HCT116 (cell line): ENCODE measurements around the gene CTNND1. TPM values are rescaled to one million over a fixed set of nuclear protein-coding genes. Genes with fewer than 3 reads are reported as not detected.

Source experiments
- ATAC-seq: fragments of 200-7000 bp; cut with Tn5 transposase; 2 replicates; pipeline ENCODE4 v1.9.1; 2020; ENCODE audit warnings: mild to moderate bottlenecking, moderate library complexity
- BruUV-seq: library from RNA; stranded (reverse); fragments of 400-500 nt; replicated peaks from 2 replicates; lab custom pipeline; 2021; lab: Mats Ljungman, UMichigan
- CTCF ChIA-PET: fragments of 300-600 bp; sonication (Branson Sonifier 250); formaldehyde crosslinking; loops from one replicate; lab custom pipeline; 2021; ENCODE audit warnings: antibody characterized with exemption; lab: Charles Lee
- POLR2A ChIA-PET: fragments of 300-600, 350-600 bp; sonication (Branson Sonifier 250); formaldehyde crosslinking; loops from one replicate; lab custom pipeline; 2021; ENCODE audit warnings: antibody characterized with exemption; lab: Charles Lee
- RAD21 ChIA-PET, 2 experiments: fragments of 300-600 bp; sonication (Branson Sonifier 250); formaldehyde crosslinking; loops; one replicate each; lab custom pipeline; 2023; ENCODE audit warnings: low total read pairs in 2 of 2; ENCODE audit not compliant: uncharacterized antibody in 2 of 2, unreplicated experiment in 2 of 2, low non-redundant PET in 1 of 2; lab: Charles Lee
- DNase-seq: peaks from one replicate; pipeline ENCODE4 v3.0.0-alpha.2; 2010; ENCODE audit warnings: low read depth, low spot score
- H2AFZ ChIP-seq: fragments of 200-600 bp; shearing (Covaris generic), sonication (generic); 2 replicates; pipeline ENCODE4 v1.6.1; 2017; ENCODE audit warnings: low read depth, mixed run types, mixed read lengths, antibody characterized with exemption, low read length; ENCODE audit not compliant: poor library complexity, severe bottlenecking
- H3K27ac ChIP-seq: 2 replicates; pipeline ENCODE4 v1.5.1; 2012; ENCODE audit warnings: low read depth, low read length
- H3K27me3 ChIP-seq: fragments of 200-600 bp; sonication (generic); 2 replicates; pipeline ENCODE4 v1.6.1; 2016; ENCODE audit warnings: mixed run types, low read length, mixed read lengths; ENCODE audit not compliant: insufficient read depth
- H3K36me3 ChIP-seq, 2 experiments: fragments of 200-500 bp in 1 of 2; fragments of 200-600 bp in 1 of 2; sonication (Bioruptor generic) in 1 of 2; sonication (generic) in 1 of 2; 2 replicates each; pipeline versions ENCODE4 v1.5.1 to v1.6.1; 2014 to 2016; ENCODE audit warnings: low read length in 2 of 2, inconsistent platforms in 1 of 2, mixed read lengths in 1 of 2, mixed run types in 1 of 2; ENCODE audit not compliant: insufficient read depth in 2 of 2, control insufficient read depth in 1 of 2
- H3K4me1 ChIP-seq, 2 experiments: fragments of 200-600 bp in 1 of 2; sonication (generic) in 1 of 2; 2 replicates each; pipeline versions ENCODE4 v1.5.1 to v1.6.1; 2012 to 2017; ENCODE audit warnings: low read length in 2 of 2, inconsistent platforms in 1 of 2, mild to moderate bottlenecking in 1 of 2, mixed read lengths in 1 of 2, mixed run types in 1 of 2, moderate library complexity in 1 of 2; ENCODE audit not compliant: insufficient read depth in 2 of 2, control insufficient read depth in 1 of 2
- H3K4me2 ChIP-seq: fragments of 200-600 bp; sonication (generic); 2 replicates; pipeline ENCODE4 v1.6.1; 2017; ENCODE audit warnings: mixed run types, low read length, mixed read lengths
- H3K4me3 ChIP-seq, 2 experiments: fragments of 200-600 bp in 1 of 2; sonication (generic) in 1 of 2; replicated peaks in 1 of 2; 2 replicates each; pipeline ENCODE4 v1.5.1; 2011 to 2016; ENCODE audit warnings: low read length in 2 of 2, control low read depth in 1 of 2, low read depth in 1 of 2, mild to moderate bottlenecking in 1 of 2, mixed read lengths in 1 of 2, mixed run types in 1 of 2
- H3K79me2 ChIP-seq: fragments of 200-600 bp; sonication (generic); 2 replicates; pipeline ENCODE4 v1.6.1; 2017; ENCODE audit warnings: mild to moderate bottlenecking, mixed run types, low read length, moderate library complexity, mixed read lengths; ENCODE audit not compliant: insufficient read depth
- H3K9ac ChIP-seq: fragments of 200-600 bp; sonication (generic); 2 replicates; pipeline ENCODE4 v1.6.1; 2016; ENCODE audit warnings: low read length, mixed read lengths
- H3K9me2 ChIP-seq: fragments of 200-600 bp; sonication (generic), shearing (Covaris generic); 2 replicates; pipeline ENCODE4 v1.6.1; 2017; ENCODE audit warnings: mixed run types, mild to moderate bottlenecking, moderate library complexity; ENCODE audit not compliant: insufficient read depth
- H3K9me3 ChIP-seq, 2 experiments: fragments of 200-500 bp in 1 of 2; fragments of 200-600 bp in 1 of 2; sonication (Bioruptor generic) in 1 of 2; sonication (generic) in 1 of 2; 2 replicates each; pipeline ENCODE4 v1.6.1; 2014 to 2017; ENCODE audit warnings: low read length in 2 of 2, mixed read lengths in 2 of 2, inconsistent platforms in 1 of 2, low read depth in 1 of 2, mild to moderate bottlenecking in 1 of 2, mixed run types in 1 of 2, moderate library complexity in 1 of 2; ENCODE audit not compliant: control insufficient read depth in 1 of 2, insufficient read depth in 1 of 2
- H4K20me1 ChIP-seq: fragments of 200-600 bp; sonication (generic), shearing (Covaris generic); 2 replicates; pipeline ENCODE4 v1.6.1; 2017; ENCODE audit warnings: mixed run types, mild to moderate bottlenecking, moderate library complexity; ENCODE audit not compliant: insufficient read depth
- CEBPB ChIP-seq: IDR thresholded peaks from 2 replicates; pipeline ENCODE4 v1.6.1; 2012; ENCODE audit warnings: low read depth
- CTCF ChIP-seq, 3 experiments: fragments of 200-600 bp in 1 of 3; sonication (generic) in 1 of 3; IDR thresholded peaks in 2 of 3; conservative IDR thresholded peaks in 1 of 3; 2 replicates each; pipeline ENCODE4 v1.5.1; 2012 to 2017; ENCODE audit warnings: low read depth in 2 of 3, low read length in 2 of 3, antibody characterized with exemption in 1 of 3, borderline replicate concordance in 1 of 3, control low read depth in 1 of 3, mild to moderate bottlenecking in 1 of 3, mixed read lengths in 1 of 3, mixed run types in 1 of 3, moderate library complexity in 1 of 3; ENCODE audit not compliant: insufficient read depth in 1 of 3
- EGR1 ChIP-seq: IDR thresholded peaks from 2 replicates; pipeline ENCODE4 v1.6.1; 2012; ENCODE audit warnings: low read depth
- EZH2 ChIP-seq: fragments of 200-600 bp; sonication (generic); IDR thresholded peaks from 2 replicates; pipeline ENCODE4 v1.6.1; 2017; ENCODE audit warnings: antibody characterized with exemption, mixed run types
- EZH2phosphoT487 ChIP-seq: fragments of 200-600 bp; IDR thresholded peaks from 2 replicates; pipeline ENCODE4 v1.6.1; 2018; ENCODE audit warnings: antibody characterized with exemption, borderline replicate concordance
- FOSL1 ChIP-seq: IDR thresholded peaks from 2 replicates; pipeline ENCODE4 v1.6.1; 2012; ENCODE audit warnings: low read depth
- JUND ChIP-seq: IDR thresholded peaks from 2 replicates; pipeline ENCODE4 v1.6.1; 2012
- MAX ChIP-seq: IDR thresholded peaks from 2 replicates; pipeline ENCODE4 v1.6.1; 2012
- POLR2A ChIP-seq: IDR thresholded peaks from 2 replicates; pipeline ENCODE4 v1.7.0; 2011; ENCODE audit warnings: borderline replicate concordance; ENCODE audit not compliant: insufficient read depth, insufficient read length; ENCODE audit errors: extremely low read depth
- POLR2AphosphoS5 ChIP-seq: IDR thresholded peaks from 2 replicates; pipeline ENCODE4 v1.6.1; 2011; ENCODE audit warnings: mild to moderate bottlenecking, low read depth, low read length, moderate library complexity
- RAD21 ChIP-seq: IDR thresholded peaks from 2 replicates; pipeline ENCODE4 v1.6.1; 2012; ENCODE audit warnings: low read depth, mild to moderate bottlenecking
- SP1 ChIP-seq: IDR thresholded peaks from 2 replicates; pipeline ENCODE4 v1.6.1; 2012; ENCODE audit warnings: low read depth
- SRF ChIP-seq: IDR thresholded peaks from 2 replicates; pipeline ENCODE4 v1.6.1; 2012; ENCODE audit warnings: low read depth
- TCF7L2 ChIP-seq: IDR thresholded peaks from 2 replicates; pipeline ENCODE4 v1.7.0; 2011; ENCODE audit warnings: borderline replicate concordance, inconsistent platforms; ENCODE audit not compliant: insufficient read depth, insufficient read length; ENCODE audit errors: extremely low read depth
- ZNF274 ChIP-seq: fragments of 200-500 bp; sonication (Bioruptor generic); IDR thresholded peaks from 2 replicates; pipeline ENCODE4 v1.6.1; 2014; ENCODE audit warnings: mild to moderate bottlenecking, low read depth, low read length, inconsistent platforms
- intact Hi-C: fragments of 100-400 bp; cut with micrococcal nuclease; formaldehyde crosslinking; loops from 2 replicates; pipeline ENCODE4 v1.10.0; 2022
- total RNA-seq: library from RNA; stranded (reverse); gene quantifications from one replicate; pipeline ENCODE4 v1.2.1, GENCODE V29; 2021; ENCODE audit not compliant: unreplicated experiment
- TF ChIP-seq, protein P1 (sequence below): IDR thresholded peaks from 2 replicates; pipeline ENCODE4 v1.6.1; 2011; ENCODE audit warnings: mild to moderate bottlenecking, low read length, moderate library complexity; ENCODE audit not compliant: insufficient replicate concordance; ENCODE audit errors: extremely low read depth
- TF ChIP-seq, protein P2 (sequence below): IDR thresholded peaks from 2 replicates; pipeline ENCODE4 v1.6.1; 2012

CTNND1 gene
- total RNA-seq, 1 experiment from 2014 or later, result 157 TPM

- TF ChIP-seq, protein P1, sequence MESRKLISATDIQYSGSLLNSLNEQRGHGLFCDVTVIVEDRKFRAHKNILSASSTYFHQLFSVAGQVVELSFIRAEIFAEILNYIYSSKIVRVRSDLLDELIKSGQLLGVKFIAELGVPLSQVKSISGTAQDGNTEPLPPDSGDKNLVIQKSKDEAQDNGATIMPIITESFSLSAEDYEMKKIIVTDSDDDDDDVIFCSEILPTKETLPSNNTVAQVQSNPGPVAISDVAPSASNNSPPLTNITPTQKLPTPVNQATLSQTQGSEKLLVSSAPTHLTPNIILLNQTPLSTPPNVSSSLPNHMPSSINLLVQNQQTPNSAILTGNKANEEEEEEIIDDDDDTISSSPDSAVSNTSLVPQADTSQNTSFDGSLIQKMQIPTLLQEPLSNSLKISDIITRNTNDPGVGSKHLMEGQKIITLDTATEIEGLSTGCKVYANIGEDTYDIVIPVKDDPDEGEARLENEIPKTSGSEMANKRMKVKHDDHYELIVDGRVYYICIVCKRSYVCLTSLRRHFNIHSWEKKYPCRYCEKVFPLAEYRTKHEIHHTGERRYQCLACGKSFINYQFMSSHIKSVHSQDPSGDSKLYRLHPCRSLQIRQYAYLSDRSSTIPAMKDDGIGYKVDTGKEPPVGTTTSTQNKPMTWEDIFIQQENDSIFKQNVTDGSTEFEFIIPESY, result no peak
- no peak for TF ChIP-seq ZNF274
- no peak for TF ChIP-seq JUND
- TF ChIP-seq TCF7L2, result no peak
- TF ChIP-seq, protein P2, sequence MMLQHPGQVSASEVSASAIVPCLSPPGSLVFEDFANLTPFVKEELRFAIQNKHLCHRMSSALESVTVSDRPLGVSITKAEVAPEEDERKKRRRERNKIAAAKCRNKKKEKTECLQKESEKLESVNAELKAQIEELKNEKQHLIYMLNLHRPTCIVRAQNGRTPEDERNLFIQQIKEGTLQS, result no peak
- TF ChIP-seq EGR1, result no peak
- no peak for TF ChIP-seq MAX
- TF ChIP-seq, all 23 proteins: peak for 0
These were observed 3.4 kb downstream of the CTNND1 start (continued) for GRCh38 chr11:57764972-57765371.

DNA sequence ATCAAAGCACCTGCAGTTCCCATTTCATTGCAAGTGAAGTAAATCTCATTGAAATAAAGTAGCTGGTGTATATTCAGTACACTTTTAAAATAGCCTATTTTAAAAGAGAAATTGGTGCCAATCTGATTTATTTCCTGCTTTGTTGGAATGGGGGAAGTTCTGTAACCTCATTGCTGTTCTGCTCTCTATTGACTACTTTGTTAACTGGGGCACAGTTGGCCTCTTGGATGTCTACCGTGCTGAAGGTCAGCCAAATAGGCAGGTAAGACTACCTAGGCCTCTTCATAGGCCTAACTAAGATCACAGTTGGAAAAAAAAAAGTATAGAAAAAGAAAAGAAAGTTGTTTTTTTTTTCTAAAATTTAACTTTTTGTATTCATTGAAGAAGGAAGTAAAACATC, 9.2 kb downstream of the CTNND1 start:
- ChIA-PET POLR2A (interaction anchor here (1.0 to 1.3 kb wide), 2 partner anchors 8 to 28 kb away, joined by 3 to 4 read pairs; no protein-coding TSS in a partner anchor), RAD21 (no interaction called here), CTCF (interaction anchor here (1.7 kb wide), 1 partner anchor 30 kb away, joined by 3 read pairs; no protein-coding TSS in a partner anchor)
- DNase-seq, result no peak
- no peak overlapping the region for H3K4me3 ChIP-seq
- ATAC-seq, result no peak
- H3K4me2 ChIP-seq, result peak overlapping the region; percentile 57; the same call in 1 of the 2 replicates
- H3K9me3 ChIP-seq, result no peaks in the 10 kb centered on the region
- H2AFZ ChIP-seq, result no peak overlapping the region
- no peak overlapping the region for H3K27ac ChIP-seq
- H3K27me3 ChIP-seq, result no peaks in the 10 kb centered on the region
- intact Hi-C loops, result no loop called here
- no peak overlapping the region for H3K9ac ChIP-seq
- H3K4me1 ChIP-seq, result peaks cover 63 to 68% of the 10 kb centered on the region in 2 experiments
- H3K79me2 ChIP-seq, result peaks cover 98% of the 10 kb centered on the region
- no peaks in the 10 kb centered on the region for H3K36me3 ChIP-seq
- 0 out of 2 replicates have a peak, but pooled peaks cover 4% of the 10 kb centered on the region for H4K20me1 ChIP-seq
- BruUV-seq, result no TSS peak
- no peaks in the 10 kb centered on the region for H3K9me2 ChIP-seq
- TF ChIP-seq ZNF274, result no peak
- no peak for TF ChIP-seq CTCF (IDR thresholded peaks at IDR 0.05 in 2 of 3, conservative IDR thresholded peaks at IDR 0.05 in 1 of 3; ENCODE audit: borderline replicate concordance in 1 of 3, insufficient read depth in 1 of 3, low read depth in 2 of 3, low read length in 2 of 3)
- TF ChIP-seq, protein P2, result no peak
- TF ChIP-seq RAD21, result no peak
- no peak for TF ChIP-seq TCF7L2
- TF ChIP-seq MAX, result no peak
- no peak for TF ChIP-seq EZH2phosphoT487
- TF ChIP-seq FOSL1, result no peak
- TF ChIP-seq CEBPB, result no peak
- no peak for TF ChIP-seq EZH2
- no peak for TF ChIP-seq POLR2A
- TF ChIP-seq SRF, result no peak
- TF ChIP-seq, protein P1, result no peak
- no peak for TF ChIP-seq POLR2AphosphoS5
- no peak for TF ChIP-seq SP1
